GM21528 (cell line): Measurements from ENCODE around the gene SRSF11.

Experiments
- ATAC-seq: cut with Tn5 transposase; IDR thresholded peaks from one replicate; pipeline ENCODE4 v1.9.1; 2021; ENCODE audit warnings: mild to moderate bottlenecking, moderate library complexity; ENCODE audit not compliant: unreplicated experiment, low FRiP score

Gene SRSF11

GRCh38 chr1:70295749-70296148 lies 74.6 kb downstream of the SRSF11 start:
- ATAC-seq: no peak

- ATAC-seq: no peak
Measured at GRCh38 chr1:70299472-70299871, 78.3 kb downstream of the SRSF11 start.
